CD4-positive, alpha-beta T cell (primary cell): ENCODE measurements around the gene PRRX2. TPM values are rescaled to one million over a fixed set of nuclear protein-coding genes. Genes with fewer than 3 reads are reported as not detected.

Source experiments
- ATAC-seq: fragments of 200-7000 bp; cut with Tn5 transposase; one replicate; pipeline ENCODE4 v1.10.0; 2022; ENCODE audit warnings: mild to moderate bottlenecking; ENCODE audit not compliant: poor library complexity
- CTCF ChIA-PET: fragments of 350-600 bp; sonication (Branson Sonifier 250); formaldehyde crosslinking; loops from one replicate; lab custom pipeline; 2021; ENCODE audit warnings: antibody characterized with exemption, inconsistent platforms; lab: Charles Lee
- POLR2A ChIA-PET: fragments of 350-600 bp; sonication (Branson Sonifier 250); formaldehyde crosslinking; loops from one replicate; lab custom pipeline; 2021; ENCODE audit warnings: antibody characterized with exemption, inconsistent platforms; lab: Charles Lee
- DNase-seq, 14 experiments: peaks; one replicate each; pipeline ENCODE4 v3.0.0-alpha.2; 2013 to 2020; ENCODE audit warnings: mixed read lengths in 2 of 14
- H3K27ac ChIP-seq, 2 donors: one replicate each; pipeline versions ENCODE4 v1.5.1 to v1.7.0; 2013; ENCODE audit warnings: low read length in 2 of 2, low read depth in 1 of 2, mild to moderate bottlenecking in 1 of 2
- H3K27me3 ChIP-seq, 2 experiments: 1 replicate in 1 of 2; 2 replicates in 1 of 2; pipeline versions ENCODE4 v1.6.1 to v1.7.0; 2013; ENCODE audit warnings: low read length in 2 of 2, control low read depth in 1 of 2, mild to moderate bottlenecking in 1 of 2, moderate library complexity in 1 of 2; ENCODE audit not compliant: insufficient read depth in 2 of 2, control insufficient read depth in 1 of 2
- H3K36me3 ChIP-seq: one replicate; pipeline ENCODE4 v1.6.1; 2013; ENCODE audit warnings: low read length, control low read depth; ENCODE audit not compliant: insufficient read depth
- H3K4me1 ChIP-seq: one replicate; pipeline ENCODE4 v1.6.1; 2013; ENCODE audit warnings: low read length, control low read depth; ENCODE audit not compliant: insufficient read depth
- H3K4me3 ChIP-seq: one replicate; pipeline ENCODE4 v1.5.1; 2013; ENCODE audit warnings: mild to moderate bottlenecking, low read length, moderate library complexity
- H3K9me3 ChIP-seq, 2 experiments: 1 replicate in 1 of 2; 2 replicates in 1 of 2; pipeline versions ENCODE4 v1.6.1 to v1.7.0; 2013; ENCODE audit warnings: low read length in 2 of 2, mild to moderate bottlenecking in 2 of 2, control low read depth in 1 of 2, moderate library complexity in 1 of 2; ENCODE audit not compliant: control insufficient read depth in 1 of 2, insufficient read depth in 1 of 2
- H3K27ac Mint-ChIP-seq: one replicate; pipeline ENCODE4 v1.8.0; 2020; ENCODE audit warnings: mixed read lengths
- H3K27me3 Mint-ChIP-seq: one replicate; pipeline ENCODE4 v1.8.0; 2021; ENCODE audit warnings: mixed read lengths
- H3K36me3 Mint-ChIP-seq: one replicate; pipeline ENCODE4 v1.8.0; 2021; ENCODE audit warnings: low read depth, mixed read lengths
- H3K4me1 Mint-ChIP-seq: one replicate; pipeline ENCODE4 v1.8.0; 2021; ENCODE audit warnings: low read depth, mixed read lengths
- H3K4me3 Mint-ChIP-seq: one replicate; pipeline ENCODE4 v1.8.0; 2020; ENCODE audit warnings: mild to moderate bottlenecking, mixed read lengths
- H3K9me3 Mint-ChIP-seq: one replicate; pipeline ENCODE4 v1.8.0; 2020; ENCODE audit warnings: mixed read lengths
- CTCF ChIP-seq: fragments of 200-600 bp; IDR thresholded peaks from one replicate; pipeline ENCODE4 v1.8.0; 2022; ENCODE audit warnings: antibody characterized with exemption, mild to moderate bottlenecking
- intact Hi-C, 2 experiments: fragments of 100-400 bp; cut with DNase I in 1 of 2; cut with micrococcal nuclease in 1 of 2; formaldehyde crosslinking; loops; one replicate each; pipeline versions ENCODE4 v1.15.1 to v1.9.0; 2023 to 2025; cut with DNase I, micrococcal nuclease
- total RNA-seq, 174 experiments: library from RNA in 2 of 174; stranded (reverse) in 2 of 174; gene quantifications; one replicate each; pipeline ENCODE4 v1.2.3 and lab custom pipeline; 2021 to 2026

The PRRX2 gene
- total RNA-seq, 2 experiments from 2014 or later = not detected

DNA sequence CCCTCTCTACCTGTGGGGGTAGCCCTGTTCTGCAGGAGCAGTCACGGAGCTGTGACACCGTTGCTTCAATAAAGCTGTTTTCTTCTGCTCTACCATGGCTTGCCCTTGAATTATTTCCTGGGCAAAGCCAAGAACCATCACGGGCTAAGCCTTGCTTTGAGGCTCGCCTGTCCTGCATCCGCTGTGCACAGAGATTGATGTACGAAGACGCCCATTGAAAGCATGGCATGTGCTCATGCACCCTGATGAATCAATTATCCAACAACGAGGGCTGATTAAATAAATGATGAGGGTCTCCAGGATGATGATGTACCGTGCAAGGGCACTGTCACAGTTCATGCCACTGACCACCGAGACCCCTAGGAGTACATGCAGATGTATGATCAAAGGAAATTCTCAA, 66.7 kb downstream of the PRRX2 start:
- peaks cover 3% of the 10 kb centered on the region for H3K27me3 Mint-ChIP-seq
- no peak overlapping the region for H3K27ac ChIP-seq
- H3K36me3 Mint-ChIP-seq = no peaks in the 10 kb centered on the region
- intact Hi-C loops = no loop called here
- POLR2A ChIA-PET = no interaction called here
- CTCF ChIA-PET = no interaction called here
- ATAC-seq (no peak), DNase-seq (no peak)
- H3K27me3 ChIP-seq = peaks cover 0 to 4% of the 10 kb centered on the region in 2 experiments
- peaks cover 2% of the 10 kb centered on the region for H3K4me1 ChIP-seq
- H3K4me1 Mint-ChIP-seq = no peaks in the 10 kb centered on the region
- TF ChIP-seq CTCF = no peak
- no peak overlapping the region for H3K27ac Mint-ChIP-seq
- H3K4me3 ChIP-seq = no peak overlapping the region
- no peaks in the 10 kb centered on the region for H3K9me3 ChIP-seq
- H3K9me3 Mint-ChIP-seq = no peaks in the 10 kb centered on the region
- no peak overlapping the region for H3K4me3 Mint-ChIP-seq
- no peaks in the 10 kb centered on the region for H3K36me3 ChIP-seq

DNA sequence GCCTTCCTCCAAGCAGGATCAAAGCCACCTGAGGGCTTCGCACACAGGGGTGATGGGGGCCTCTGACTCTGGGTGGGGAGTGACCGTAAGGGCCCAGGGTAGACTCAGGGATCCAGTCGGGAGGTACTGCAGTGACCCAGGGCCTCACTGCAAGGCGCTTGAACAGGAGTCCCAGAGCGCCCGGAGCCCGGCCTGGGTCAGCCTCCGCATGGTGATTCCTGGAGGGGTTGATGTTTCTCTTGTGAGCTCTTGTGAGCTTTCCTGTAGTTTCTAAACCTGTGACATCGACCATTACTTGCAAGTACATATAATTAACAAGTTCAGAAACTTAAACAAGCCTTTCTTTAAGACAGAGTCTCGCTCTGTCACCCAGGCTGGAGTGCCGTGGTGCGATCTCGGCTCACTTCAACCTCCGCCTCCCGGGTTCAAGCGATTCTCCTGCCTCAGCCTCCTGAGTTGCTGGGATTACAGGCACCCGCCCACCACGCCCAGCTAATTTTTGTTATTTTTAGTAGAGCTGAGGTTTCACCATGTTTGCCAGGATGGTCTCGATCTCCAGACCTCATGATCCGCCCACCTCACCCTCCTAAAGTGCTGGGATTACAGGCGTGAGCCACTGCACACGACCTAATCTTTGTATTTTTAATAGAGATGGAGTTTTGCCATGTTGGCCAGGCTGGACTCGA, 67.6 kb downstream of the PRRX2 start:
- Histone ChIP-seq H3K4me3 (no peak overlapping the region), H3K27me3 (peaks cover 0 to 4% of the 10 kb centered on the region in 2 experiments), H3K4me1 (peaks cover 10% of the 10 kb centered on the region), H3K36me3 (no peaks in the 10 kb centered on the region), H3K27ac (no peak overlapping the region), H3K9me3 (no peaks in the 10 kb centered on the region)
- no peak for TF ChIP-seq CTCF
- no peak overlapping the region for H3K27ac Mint-ChIP-seq
- ChIA-PET POLR2A (no interaction called here), CTCF (no interaction called here)
- H3K9me3 Mint-ChIP-seq = no peaks in the 10 kb centered on the region
- DNase-seq (no peak), ATAC-seq (no peak)
- peaks cover 7% of the 10 kb centered on the region for H3K27me3 Mint-ChIP-seq
- H3K4me1 Mint-ChIP-seq = no peaks in the 10 kb centered on the region
- H3K36me3 Mint-ChIP-seq = no peaks in the 10 kb centered on the region
- no peak overlapping the region for H3K4me3 Mint-ChIP-seq
- intact Hi-C loops = no loop called here

DNA sequence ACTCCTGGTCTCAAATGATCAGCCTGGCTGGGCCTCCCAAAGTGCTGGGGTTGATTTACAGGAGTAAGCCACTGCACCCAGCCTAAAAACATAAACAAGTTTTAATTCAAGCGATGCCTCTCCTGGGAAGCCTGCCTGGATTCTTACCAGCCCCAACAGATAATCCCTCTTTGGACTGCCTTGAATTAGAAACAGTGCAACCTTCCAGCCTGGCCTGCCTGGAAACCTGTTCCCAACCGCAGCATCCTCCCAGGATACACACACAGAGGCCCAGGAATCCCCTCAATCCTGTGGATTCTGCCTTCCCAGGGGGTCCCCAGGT, 68.1 kb downstream of the PRRX2 start:
- no peaks in the 10 kb centered on the region for H3K36me3 Mint-ChIP-seq
- H3K4me1 ChIP-seq = peaks cover 15% of the 10 kb centered on the region
- no peaks in the 10 kb centered on the region for H3K36me3 ChIP-seq
- H3K27ac ChIP-seq = no peak overlapping the region
- no peak for ATAC-seq
- TF ChIP-seq CTCF = no peak
- peaks cover 0 to 4% of the 10 kb centered on the region in 2 experiments for H3K27me3 ChIP-seq
- no peak overlapping the region for H3K4me3 ChIP-seq
- peaks cover 7% of the 10 kb centered on the region for H3K27me3 Mint-ChIP-seq
- ChIA-PET CTCF (no interaction called here), POLR2A (no interaction called here)
- no peak overlapping the region for H3K4me3 Mint-ChIP-seq
- no peaks in the 10 kb centered on the region for H3K9me3 ChIP-seq
- no peaks in the 10 kb centered on the region for H3K4me1 Mint-ChIP-seq
- H3K9me3 Mint-ChIP-seq = no peaks in the 10 kb centered on the region
- intact Hi-C loops = no loop called here
- H3K27ac Mint-ChIP-seq = no peak overlapping the region
- DNase-seq = no peak
